ENCODE measurements around the gene METTL24.
"Not testable (repeated sequence)": the region's sequence is repeated elsewhere in the genome, so short reads cannot be mapped to it uniquely, and the experiment has no call there.

The METTL24 gene

DNA sequence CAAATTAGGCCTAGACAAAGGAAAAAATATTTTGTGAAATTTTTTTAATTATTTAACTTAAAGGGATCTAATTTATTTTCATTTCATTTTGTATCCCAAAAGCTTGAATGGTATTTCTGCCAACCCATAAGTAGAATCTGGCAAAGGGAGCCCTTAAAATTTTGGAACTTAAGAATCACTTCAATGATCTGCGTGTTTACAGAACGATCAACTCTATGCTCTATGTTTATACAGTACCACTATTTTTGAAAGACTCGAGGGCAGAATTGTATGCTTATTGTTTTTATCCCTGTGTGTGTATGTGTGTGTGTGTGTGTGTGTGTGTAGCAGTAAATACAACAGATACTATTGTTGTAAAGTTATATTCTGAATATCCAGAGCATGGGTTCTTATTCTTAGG lies 39.2 kb downstream of the METTL24 start:
- TF ChIP-seq, protein P1, sequence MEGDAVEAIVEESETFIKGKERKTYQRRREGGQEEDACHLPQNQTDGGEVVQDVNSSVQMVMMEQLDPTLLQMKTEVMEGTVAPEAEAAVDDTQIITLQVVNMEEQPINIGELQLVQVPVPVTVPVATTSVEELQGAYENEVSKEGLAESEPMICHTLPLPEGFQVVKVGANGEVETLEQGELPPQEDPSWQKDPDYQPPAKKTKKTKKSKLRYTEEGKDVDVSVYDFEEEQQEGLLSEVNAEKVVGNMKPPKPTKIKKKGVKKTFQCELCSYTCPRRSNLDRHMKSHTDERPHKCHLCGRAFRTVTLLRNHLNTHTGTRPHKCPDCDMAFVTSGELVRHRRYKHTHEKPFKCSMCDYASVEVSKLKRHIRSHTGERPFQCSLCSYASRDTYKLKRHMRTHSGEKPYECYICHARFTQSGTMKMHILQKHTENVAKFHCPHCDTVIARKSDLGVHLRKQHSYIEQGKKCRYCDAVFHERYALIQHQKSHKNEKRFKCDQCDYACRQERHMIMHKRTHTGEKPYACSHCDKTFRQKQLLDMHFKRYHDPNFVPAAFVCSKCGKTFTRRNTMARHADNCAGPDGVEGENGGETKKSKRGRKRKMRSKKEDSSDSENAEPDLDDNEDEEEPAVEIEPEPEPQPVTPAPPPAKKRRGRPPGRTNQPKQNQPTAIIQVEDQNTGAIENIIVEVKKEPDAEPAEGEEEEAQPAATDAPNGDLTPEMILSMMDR (IDR thresholded peaks at IDR 0.05; ENCODE audit: low read depth, low read length, missing control alignments), result no peak
- DNase-seq (ENCODE audit: low read depth), result no peak

DNA sequence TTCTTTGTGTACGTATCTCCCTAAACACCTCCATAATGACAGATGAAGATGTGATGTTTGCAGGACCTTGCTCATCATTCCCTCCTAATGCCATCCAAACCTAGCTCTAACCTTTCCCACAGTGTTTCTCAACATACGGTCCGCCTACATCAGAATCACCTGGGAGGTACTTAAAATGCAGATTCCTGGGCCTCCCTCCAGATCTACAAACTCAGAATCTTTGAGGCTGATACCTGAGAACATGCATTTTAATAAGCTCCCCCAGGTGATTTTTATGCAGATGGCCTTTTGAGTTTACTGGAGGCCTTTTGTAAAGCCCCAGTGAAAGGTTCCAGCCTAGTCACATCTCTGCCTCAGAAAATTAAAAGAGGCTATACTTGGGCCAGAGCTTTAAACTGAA lies 40.5 kb downstream of the METTL24 start:
- no peak overlapping the region for H3K4me3 ChIP-seq (ENCODE audit: low read depth, low read length)
- DNase-seq (ENCODE audit: low read depth), result no peak

More for the DNA sequence above, 39.2 kb downstream of the METTL24 start:
- no peak overlapping the region for H3K4me3 ChIP-seq (ENCODE audit: low read depth, low read length)

DNA sequence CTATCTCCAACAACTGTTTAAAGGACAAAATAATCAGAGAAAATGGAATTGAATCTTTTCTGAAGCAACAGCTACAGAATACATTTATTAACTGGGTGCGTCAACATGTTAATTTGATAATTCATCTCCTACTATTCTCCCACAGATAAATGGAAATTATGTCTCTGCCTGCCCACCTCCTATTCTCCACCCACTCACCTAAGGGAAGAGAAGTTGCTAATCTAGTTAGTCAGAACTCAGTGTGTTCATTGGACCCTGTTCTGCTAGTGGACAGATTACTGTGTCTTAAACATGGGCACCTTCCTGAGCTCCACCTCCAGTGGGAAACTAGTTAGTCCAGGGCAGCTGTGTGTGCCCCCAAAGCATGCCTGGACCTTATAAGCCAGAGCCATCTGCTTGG lies 41.0 kb downstream of the METTL24 start:
- DNase-seq (ENCODE audit: low read depth), result no peak
- TF ChIP-seq, protein P1 (IDR thresholded peaks at IDR 0.05; ENCODE audit: low read depth, low read length, missing control alignments), result no peak

More for the DNA sequence above, 40.5 kb downstream of the METTL24 start:
- TF ChIP-seq, protein P1 (IDR thresholded peaks at IDR 0.05; ENCODE audit: low read depth, low read length, missing control alignments), result no peak

DNA sequence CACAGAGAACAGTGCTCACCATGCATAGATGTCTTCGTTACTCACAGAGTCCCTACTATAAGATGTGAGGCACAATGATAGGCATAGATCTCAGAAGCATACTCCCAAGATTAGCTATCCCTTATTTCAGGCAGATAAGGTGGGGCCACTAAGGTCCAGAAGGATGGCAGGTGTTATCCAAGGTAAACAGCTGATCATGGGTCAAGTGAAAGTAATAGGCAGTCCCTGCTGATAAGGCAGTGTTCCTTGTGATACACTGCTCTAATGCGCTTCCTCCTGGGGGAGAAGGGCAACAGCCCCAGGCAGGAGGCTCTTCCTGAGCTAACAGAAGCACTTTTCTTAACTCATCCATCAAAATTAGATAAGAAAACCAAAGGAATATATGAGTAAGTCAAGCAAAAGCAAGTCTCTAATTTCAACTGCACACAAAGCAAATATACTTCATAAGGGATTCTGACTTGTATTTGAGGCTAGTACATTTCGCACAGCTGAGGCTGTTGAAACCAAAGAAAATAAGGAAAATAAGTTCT lies 42.2 kb downstream of the METTL24 start:
- TF ChIP-seq, protein P1 (IDR thresholded peaks at IDR 0.05; ENCODE audit: low read depth, low read length, missing control alignments), result no peak
- no peak overlapping the region for H3K4me3 ChIP-seq (ENCODE audit: low read depth, low read length)
- no peak for DNase-seq (ENCODE audit: low read depth)

More for the DNA sequence above, 41.0 kb downstream of the METTL24 start:
- no peak overlapping the region for H3K4me3 ChIP-seq (ENCODE audit: low read depth, low read length)

DNA sequence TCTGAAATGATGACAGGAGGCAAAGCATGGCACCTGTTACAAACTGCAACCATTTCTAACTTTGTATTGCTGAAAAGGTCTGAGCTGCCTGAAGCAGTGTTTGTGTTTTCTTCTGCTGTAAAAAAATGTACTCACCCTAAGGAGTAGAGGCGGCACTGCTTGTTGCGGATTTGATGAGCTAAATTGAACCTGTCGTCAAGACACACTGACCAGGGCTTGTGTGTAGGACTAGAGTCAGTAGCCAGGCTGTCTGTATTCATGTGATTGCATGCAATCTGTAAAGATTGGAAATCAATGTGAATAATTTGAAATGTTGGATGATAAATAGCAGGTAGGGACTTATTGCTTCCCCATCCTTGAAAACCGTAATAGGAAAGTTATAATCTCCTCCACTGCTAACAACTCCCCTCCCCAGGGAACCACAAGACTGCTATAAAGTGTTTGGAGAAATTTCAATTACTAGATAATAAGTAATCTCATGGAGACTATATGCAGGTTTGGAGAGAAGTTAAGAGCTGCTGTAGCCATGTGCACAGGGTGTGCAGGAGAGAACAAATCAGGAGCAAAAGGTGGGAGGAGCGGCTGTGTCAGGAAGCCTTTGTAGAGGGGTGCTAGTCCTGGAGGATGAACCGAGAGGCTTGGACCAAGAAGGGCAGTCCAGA lies 42.8 kb downstream of the METTL24 start:
- H3K4me3 ChIP-seq (ENCODE audit: low read depth, low read length), result no peak overlapping the region
- no peak for DNase-seq (ENCODE audit: low read depth)
- TF ChIP-seq, protein P1 (IDR thresholded peaks at IDR 0.05; ENCODE audit: low read depth, low read length, missing control alignments), result no peak

DNA sequence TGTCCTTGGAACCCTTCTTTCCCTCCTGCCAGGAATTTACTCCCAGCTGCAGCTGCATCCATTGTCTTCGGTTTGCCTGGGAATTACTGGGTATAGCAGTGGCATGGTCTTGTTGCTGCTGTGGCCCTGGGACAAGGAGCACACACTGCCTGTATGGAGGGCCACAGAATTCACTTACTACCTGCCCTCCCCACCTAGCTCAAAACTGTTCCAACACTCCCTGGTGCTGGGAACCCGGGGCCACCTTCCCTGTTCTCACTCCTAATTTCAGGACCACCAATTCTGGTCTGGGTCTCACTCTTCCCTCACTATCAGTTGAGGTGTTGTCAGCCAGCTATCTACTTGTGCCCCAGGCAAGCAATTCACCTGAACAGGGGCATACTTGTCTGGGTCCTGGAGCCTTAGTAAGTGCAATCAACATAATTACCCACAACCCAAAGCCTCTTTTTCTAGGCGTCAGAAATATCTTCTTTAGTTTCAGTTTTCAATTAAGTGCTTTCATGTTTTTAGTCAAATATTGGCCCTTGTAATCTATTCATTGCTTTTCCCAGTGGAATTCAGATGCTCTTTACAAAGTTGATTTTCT lies 47.2 kb downstream of the METTL24 start:
- no peak overlapping the region for H3K4me3 ChIP-seq (ENCODE audit: low read depth, low read length)
- DNase-seq (ENCODE audit: low read depth), result no peak
- TF ChIP-seq, protein P1 (IDR thresholded peaks at IDR 0.05; ENCODE audit: low read depth, low read length, missing control alignments), result no peak

DNA sequence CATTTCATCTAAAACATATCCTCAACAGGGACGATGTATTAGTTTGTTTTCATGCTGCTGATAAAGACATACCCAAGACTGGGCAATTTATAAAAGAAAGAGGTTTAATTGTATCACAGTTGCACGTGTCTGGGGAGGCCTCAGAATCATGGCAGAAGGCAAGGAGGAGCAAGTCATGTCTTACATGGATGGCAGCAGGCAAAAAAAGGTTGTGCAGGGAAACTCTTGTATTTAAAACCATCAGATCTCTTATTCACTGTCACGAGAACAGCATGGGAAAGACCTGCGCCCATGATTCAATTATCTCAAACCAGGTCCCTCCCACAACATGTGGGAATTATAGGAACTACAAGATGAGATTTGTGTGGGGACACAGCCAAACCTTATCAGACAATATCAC lies 48.7 kb downstream of the METTL24 start:
- H3K4me3 ChIP-seq (ENCODE audit: low read depth, low read length); DNase-seq (ENCODE audit: low read depth): not testable (repeated sequence)

Data from GM12864 (cell line).